GM23248 (cell line): Measurements from ENCODE around the gene VAMP7.

ENCODE experiments used
- EZH2 ChIP-seq: fragments of 200-600 bp; sonication (generic); IDR thresholded peaks from 2 replicates; pipeline ENCODE4 v1.6.1; 2018; ENCODE audit warnings: antibody characterized with exemption, mild to moderate bottlenecking; ENCODE audit not compliant: insufficient read depth, poor library complexity, severe bottlenecking
- EZH2phosphoT487 ChIP-seq: fragments of 200-600 bp; sonication (generic); IDR thresholded peaks from 2 replicates; pipeline ENCODE4 v1.6.1; 2018; ENCODE audit warnings: antibody characterized with exemption, moderate library complexity, mild to moderate bottlenecking, low read depth; ENCODE audit not compliant: insufficient read depth

- TF ChIP-seq EZH2phosphoT487 (no peak), EZH2 (no peak)
These were observed 85.7 kb downstream of the VAMP7 start for GRCh38 chrX:155966876-155967275.
